GM21515 (cell line): ENCODE data around the gene RAB10.
"Not testable (repeated sequence)": the region's sequence is repeated elsewhere in the genome, so short reads cannot be mapped to it uniquely, and the experiment has no call there.

ENCODE experiments used
- ATAC-seq: cut with Tn5 transposase; IDR thresholded peaks from one replicate; pipeline ENCODE4 v1.9.1; 2021; ENCODE audit not compliant: unreplicated experiment

The RAB10 gene

DNA sequence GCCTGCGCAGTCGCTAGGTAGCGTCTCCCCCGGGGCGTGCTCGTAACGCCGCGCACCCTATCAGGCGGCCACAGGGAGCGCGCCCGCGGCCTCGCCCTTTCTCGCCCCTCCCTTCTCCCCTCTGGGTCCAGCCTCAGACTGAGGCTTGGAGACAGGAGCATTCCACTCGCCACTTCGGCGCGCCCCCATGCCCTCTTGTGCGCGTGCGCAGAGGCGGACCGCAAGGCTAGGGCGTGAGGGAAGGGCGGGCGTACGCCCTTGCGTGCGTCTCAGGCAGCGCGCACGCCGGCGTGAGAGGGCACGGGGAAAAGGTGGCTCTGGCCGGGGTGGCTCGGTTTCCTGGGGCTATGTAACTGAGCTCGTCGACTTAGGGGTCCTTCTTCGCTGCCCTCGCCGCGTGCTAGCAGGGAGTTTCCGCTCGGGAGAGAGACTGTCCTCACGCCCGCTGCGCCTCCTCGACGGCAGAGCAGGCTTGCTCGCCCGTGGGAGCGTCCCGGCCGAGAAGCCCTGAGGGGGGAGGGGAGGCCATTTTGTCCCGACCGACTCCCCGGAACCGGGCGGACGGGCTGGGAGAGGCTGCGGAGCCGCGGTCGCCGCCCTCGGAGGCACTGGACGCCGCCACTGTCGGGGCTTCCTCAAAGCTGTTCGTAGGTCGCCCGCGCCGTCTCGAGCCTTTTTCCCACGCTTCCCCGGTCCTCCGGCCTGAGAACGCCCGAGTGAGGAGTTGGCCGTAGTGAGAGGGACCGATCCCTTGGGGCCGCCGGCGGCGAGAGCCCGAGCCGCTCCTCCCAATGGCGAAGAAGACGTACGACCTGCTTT is at the start of gene RAB10:
RAB10 (plus strand) TSS at position 267 of the 819 bp plus-strand sequence; CDS start at position 792, 525 bp downstream.
- ATAC-seq = peak; percentile 84

DNA sequence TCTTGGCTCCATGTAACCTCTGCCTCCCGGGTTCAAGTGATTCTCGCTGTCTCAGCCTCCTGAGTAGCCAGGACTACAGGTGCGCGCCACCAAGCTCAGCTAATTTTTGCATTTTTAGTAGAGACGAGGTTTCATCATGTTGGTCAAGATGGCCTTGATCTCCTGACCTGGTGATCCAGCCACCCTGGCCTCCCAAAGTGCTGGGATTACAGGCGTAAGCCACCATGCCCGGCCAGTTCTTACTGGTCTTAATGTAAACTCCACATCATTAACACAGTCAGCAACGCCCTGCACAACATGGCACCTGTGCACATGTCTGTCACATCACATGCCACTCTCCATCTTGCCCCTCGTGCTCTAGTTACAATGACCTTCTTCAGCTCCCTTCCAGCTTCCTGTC is 45.8 kb upstream of the RAB10 start:
- no peak for ATAC-seq

- no peak for ATAC-seq
Observed at GRCh38 chr2:25989154-25989553, 44.7 kb upstream of the RAB10 start.

GRCh38 chr2:25991965-25992364 is 41.9 kb upstream of the RAB10 start:
- no peak for ATAC-seq

GRCh38 chr2:25992556-25992955 is 41.3 kb upstream of the RAB10 start:
- ATAC-seq = no peak

- ATAC-seq = no peak
Observed at GRCh38 chr2:25993049-25993448, 40.8 kb upstream of the RAB10 start.

GRCh38 chr2:25994509-25994908 is 39.4 kb upstream of the RAB10 start:
- ATAC-seq = no peak

DNA sequence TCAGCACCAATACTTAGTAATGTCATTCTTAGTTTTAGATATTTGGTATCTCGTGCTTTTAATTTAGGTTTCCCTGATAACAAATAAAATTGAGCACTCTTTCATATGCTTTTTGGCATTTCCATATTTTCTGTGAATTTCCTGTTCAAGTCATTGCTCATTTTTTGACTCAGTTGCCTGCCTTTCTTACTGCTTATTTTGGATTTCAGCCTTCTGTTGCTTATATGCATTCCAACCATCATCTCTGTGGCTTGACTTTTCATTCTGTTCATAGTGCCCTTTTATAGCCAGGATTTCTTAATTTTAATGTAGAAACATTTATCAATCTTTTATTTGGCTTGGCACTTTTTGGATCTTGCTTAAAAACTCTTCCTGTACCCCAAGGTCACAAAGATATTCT is 37.0 kb upstream of the RAB10 start:
- no peak for ATAC-seq

DNA sequence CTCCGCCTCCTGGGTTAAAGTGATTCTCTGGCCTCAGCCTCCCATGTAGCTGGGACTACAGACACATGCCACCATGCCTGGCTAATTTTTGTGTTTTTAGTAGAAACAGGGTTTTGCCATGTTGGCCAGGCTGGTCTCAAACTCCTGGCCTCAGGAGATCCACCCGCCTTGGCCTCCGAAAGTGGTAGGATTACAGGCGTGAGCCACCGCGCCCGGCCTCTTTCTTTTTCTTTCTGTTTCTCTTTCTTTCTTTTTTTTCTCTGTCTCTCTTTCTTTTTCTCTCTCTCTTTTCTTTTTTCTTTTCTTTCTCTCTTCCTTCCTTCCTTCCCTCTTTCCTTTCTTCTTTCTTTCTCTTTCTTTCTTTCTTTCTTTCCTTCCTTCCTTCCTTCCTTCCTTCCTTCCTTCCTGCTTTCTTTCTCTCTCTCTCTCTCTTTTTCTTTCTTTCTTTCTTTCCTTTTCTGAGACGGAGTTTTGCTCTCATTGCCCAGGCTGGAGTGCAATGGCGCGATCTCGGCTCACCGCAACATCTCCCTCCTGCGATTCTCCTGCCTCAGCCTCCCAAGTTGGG is 35.0 kb upstream of the RAB10 start:
- ATAC-seq = not testable (repeated sequence)

DNA sequence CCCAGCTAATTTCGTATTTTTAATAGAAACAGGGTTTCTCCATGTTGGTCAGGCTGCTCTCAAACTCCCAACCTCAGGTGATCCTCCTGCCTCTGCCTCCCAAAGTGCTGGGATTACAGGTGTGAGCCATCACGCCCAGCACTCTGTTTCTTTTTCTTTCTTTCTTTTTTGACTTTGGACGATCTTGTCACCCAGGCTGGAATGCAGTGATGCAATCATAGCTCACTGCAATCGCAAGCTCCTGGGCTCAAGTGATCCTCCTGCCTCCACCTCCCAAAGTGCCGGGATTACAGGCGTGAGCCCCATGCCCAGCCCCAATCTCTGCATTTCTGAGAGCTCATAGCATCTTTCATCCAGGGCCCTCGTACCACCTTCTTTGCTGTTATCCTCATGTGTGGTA is 34.5 kb upstream of the RAB10 start:
- not testable (repeated sequence) for ATAC-seq

GRCh38 chr2:26000561-26001082 is 33.3 kb upstream of the RAB10 start:
- ATAC-seq = no peak

DNA sequence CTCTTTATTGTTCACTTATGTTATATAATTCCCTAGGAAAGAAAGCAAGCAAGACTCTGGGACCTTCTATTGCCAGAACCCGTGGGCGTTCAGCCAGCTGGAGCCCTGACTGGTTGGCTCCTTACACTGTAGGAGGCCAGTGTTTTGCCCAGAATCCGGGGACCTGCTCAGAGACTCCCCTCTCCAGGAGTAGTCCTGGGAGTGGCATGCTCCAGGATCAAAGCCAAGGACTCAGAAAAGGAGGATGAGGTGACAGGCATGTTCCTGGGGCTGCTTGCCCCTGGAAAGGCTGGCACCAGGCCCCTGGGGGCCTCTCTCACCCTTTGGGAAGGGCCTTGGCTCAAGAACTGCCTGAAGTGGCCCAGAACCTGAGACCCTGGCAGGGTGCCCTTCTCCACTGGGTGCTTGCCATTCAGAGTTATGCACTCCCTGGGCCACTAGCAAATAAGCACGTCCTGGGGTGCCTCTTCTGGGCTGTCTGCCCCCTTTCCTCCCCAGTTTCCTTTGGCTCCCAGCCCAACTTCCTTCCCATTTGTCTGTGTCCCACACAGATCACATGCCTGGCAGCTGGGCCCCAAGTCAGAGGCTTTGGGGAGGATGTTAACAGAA is 32.0 kb upstream of the RAB10 start:
- ATAC-seq = no peak

- ATAC-seq = no peak
Observed at GRCh38 chr2:26002632-26003310, 31.1 kb upstream of the RAB10 start.

DNA sequence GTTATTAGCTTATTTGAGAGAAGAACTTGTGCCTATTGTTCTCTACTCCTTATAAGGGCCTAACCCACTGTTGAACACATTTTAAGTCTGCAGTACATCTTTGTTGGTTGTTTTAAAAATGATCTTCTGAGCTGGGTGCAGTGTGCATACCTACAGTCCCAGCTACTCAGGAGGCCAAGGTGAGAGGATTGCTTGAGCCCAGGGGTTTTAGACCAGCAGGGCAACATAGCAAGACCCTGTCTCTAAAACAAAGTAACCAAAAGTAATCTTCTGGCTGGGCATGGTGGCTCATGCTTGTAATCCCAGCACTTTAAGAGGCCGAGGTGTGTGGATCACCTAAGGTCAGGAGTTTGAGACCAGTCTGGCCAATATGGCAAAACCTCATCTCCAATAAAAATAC is 25.8 kb upstream of the RAB10 start:
- ATAC-seq = no peak

DNA sequence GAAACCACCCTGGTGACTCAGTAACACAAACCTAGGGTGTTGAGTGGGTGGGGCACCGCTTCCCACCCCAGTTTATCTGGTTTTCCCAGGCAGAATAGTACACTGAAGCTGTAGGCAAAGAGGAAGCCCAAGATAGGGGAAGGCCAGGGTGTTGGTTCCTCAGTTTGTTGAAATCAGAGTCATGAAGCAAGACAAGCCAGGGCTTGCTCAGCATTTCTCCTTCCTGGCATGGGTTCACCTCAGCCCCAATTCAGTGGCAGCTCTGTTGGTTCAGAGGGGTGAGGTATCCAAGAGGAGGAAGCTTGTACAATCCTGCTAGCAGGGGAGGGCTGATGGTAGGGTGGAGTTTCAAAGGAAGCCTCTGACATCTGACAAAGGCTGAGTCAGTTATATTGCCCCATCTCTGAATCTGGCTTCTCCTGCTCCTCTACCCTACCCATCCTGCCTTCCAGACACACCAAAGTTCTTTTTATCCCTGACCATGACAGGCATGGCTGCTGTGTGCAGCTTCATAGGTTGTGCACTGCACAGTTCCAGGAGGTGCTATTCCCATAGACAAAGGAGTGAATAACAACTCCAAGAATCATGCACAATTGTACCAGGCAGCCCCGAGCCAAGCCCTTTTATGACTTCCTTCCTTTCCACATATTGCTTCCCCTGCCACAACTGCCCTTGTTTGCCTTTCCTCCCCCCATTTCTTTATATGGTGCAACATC is 24.9 kb upstream of the RAB10 start:
- no peak for ATAC-seq

DNA sequence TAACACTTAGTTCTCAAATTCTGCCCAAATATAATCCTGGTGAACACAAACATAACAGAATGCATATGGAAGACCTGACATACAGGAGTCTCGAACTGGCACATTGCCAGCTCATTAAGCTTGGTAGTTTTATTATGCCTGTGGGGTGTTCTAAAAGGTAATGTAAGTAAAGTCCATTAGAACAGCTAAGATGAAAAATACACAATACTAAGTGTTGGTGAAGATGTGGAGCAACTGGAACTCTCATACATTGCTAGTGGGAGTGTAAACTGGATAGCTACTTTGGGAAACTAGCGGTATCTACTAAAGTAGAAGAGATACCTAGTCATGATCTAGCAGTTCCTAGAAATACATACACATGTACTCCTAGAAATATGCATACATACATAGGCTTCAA is 24.3 kb upstream of the RAB10 start:
- no peak for ATAC-seq

DNA sequence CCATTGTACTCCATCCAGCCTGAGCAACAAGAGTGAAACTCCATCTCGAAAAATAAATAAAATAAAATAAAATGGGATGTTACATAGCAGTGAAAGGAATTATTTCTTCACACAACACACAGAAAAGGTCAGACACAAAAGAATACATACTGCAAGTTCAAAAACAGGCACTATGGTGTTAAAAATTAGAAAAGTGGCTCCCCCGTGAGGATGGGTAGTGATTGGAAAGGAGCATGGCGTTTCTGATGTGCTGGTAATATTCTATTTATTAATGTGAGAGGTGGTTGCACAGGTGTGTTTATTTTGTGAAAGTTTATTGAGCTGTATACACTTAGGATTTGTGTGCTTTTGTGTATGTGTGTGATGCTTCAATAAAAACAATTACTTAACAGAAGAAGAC is 22.9 kb upstream of the RAB10 start:
- ATAC-seq = no peak

GRCh38 chr2:26011609-26011989 is 22.3 kb upstream of the RAB10 start:
- ATAC-seq = no peak

GRCh38 chr2:26011990-26012856 is 21.7 kb upstream of the RAB10 start:
- no peak for ATAC-seq

GRCh38 chr2:26013668-26014067 is 20.2 kb upstream of the RAB10 start:
- no peak for ATAC-seq
